ENCODE results near the gene CGRRF1.

The CGRRF1 gene

DNA sequence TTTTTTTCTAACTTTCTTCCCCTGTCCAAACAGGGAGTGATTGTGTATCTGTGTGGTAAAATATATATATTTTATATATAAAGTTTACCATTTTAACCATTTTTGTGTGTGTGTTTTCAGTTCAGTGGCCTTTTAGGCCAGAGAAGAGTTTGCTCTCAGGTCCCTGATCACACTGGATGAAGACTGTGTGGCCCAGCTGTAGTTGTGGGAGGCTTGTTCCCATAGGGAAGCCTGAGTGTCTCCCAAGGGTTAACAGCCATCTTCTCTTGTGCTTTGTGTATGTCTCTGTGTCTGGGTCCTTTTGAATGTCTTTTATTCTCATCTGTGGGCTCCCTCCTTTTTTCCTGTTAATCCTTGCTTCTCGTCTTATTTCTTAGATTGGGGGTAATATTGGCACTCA is 23.4 kb downstream of the CGRRF1 start:
- DNase-seq (ENCODE audit: low spot score in 2 of 2) (no peak), ATAC-seq (replicated peaks; ENCODE audit: extremely low read depth, poor library complexity, severe bottlenecking) (no peak)
- peaks cover 12% of the 10 kb centered on the region for H3K36me3 Mint-ChIP-seq (ENCODE audit: insufficient read depth)
- H3K4me3 Mint-ChIP-seq = no peak overlapping the region
- no peaks in the 10 kb centered on the region for H3K4me1 Mint-ChIP-seq
- no peak overlapping the region for H3K27ac Mint-ChIP-seq (ENCODE audit: low read depth)
- no peaks in the 10 kb centered on the region for H3K27me3 Mint-ChIP-seq
- H3K9me3 Mint-ChIP-seq = no peaks in the 10 kb centered on the region

DNA sequence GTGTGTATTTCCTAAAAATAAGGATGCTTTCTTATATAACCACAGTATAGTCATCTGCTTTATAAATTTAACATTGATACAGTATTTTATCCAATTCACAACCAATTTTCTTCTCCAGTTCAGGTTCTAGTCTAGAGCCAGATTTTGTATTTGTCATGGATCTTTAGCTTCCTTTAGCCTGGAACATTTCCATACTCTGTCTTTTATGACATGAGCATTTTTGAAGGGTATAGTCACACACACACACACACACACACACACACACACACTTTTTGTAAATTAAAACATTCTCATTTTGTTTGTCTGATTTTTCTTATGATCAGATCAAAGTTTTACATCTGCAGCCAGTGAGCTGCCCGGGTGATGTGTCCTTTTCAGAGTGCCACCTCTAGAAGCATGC is 25.4 kb downstream of the CGRRF1 start:
- ATAC-seq (replicated peaks; ENCODE audit: extremely low read depth, poor library complexity, severe bottlenecking) = no peak
- Mint-ChIP-seq H3K27me3 (no peaks in the 10 kb centered on the region), H3K36me3 (ENCODE audit: insufficient read depth) (peaks cover 20% of the 10 kb centered on the region), H3K4me1 (no peaks in the 10 kb centered on the region), H3K4me3 (no peak overlapping the region), H3K27ac (ENCODE audit: low read depth) (no peak overlapping the region), H3K9me3 (no peaks in the 10 kb centered on the region)
- DNase-seq (ENCODE audit: low spot score in 2 of 2) = no peak

DNA sequence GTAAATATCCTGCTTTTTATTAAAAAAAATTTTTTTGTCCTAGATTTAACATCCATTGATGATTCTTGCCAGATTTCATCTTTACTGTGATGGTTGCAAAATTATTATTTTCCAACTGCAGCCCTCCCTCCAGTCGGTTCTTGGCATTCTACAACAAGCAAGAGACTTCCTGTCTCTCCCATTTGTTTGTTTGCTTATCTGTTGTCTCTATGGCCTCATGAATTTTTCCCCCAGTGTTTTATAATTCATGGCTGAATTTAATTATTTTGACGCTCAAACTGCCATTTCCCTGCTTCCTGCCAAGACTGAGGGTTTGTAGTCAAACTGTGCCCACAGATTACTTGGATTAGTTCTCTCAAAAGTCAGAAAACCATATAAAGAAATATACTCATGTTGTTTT is 25.9 kb downstream of the CGRRF1 start:
- Mint-ChIP-seq H3K27me3 (no peaks in the 10 kb centered on the region), H3K4me3 (no peak overlapping the region), H3K27ac (ENCODE audit: low read depth) (no peak overlapping the region), H3K36me3 (ENCODE audit: insufficient read depth) (peaks cover 23% of the 10 kb centered on the region), H3K9me3 (no peaks in the 10 kb centered on the region), H3K4me1 (no peaks in the 10 kb centered on the region)
- ATAC-seq (replicated peaks; ENCODE audit: extremely low read depth, poor library complexity, severe bottlenecking) (no peak), DNase-seq (ENCODE audit: low spot score in 2 of 2) (no peak)

DNA sequence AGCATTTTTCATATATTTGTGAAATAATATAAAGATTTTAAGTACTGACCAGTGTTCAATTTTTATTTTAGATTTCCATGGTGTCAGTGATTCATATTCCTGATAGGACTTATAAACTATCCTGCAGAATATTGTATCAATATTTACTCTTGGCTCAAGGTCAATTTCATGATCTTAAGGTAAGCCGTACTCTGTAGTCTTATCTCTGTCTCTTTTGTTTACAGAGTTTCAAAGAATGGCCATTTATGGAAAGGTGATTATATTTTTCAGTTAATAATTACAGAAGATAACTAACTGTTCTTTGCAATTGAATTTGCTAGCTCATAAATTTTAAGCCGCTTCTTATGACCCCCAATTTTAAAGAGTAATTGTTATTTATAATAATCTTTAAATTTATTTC is 27.9 kb downstream of the CGRRF1 start:
- peaks cover 21% of the 10 kb centered on the region for H3K36me3 Mint-ChIP-seq (ENCODE audit: insufficient read depth)
- no peaks in the 10 kb centered on the region for H3K4me1 Mint-ChIP-seq
- no peak overlapping the region for H3K27ac Mint-ChIP-seq (ENCODE audit: low read depth)

DNA sequence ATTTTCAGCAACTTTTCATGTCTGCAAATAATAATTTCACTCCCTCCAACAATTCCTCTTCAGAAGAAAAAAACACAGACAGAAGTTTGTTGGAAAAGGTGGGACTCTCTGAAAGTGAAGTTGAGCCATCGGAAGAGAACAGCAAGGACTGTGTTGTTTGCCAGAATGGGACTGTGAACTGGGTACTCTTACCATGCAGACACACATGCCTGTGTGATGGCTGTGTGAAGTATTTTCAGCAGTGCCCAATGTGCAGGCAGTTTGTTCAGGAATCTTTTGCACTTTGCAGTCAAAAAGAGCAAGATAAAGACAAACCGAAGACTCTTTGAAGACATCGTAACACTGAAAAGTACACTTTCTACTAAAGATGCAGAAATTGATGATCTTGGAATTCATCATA is 28.3 kb downstream of the CGRRF1 start:
- ATAC-seq (replicated peaks; ENCODE audit: extremely low read depth, poor library complexity, severe bottlenecking) (no peak), DNase-seq (ENCODE audit: low spot score in 2 of 2) (no peak)
- Mint-ChIP-seq H3K27ac (ENCODE audit: low read depth) (no peak overlapping the region), H3K4me3 (no peak overlapping the region), H3K27me3 (no peaks in the 10 kb centered on the region), H3K4me1 (no peaks in the 10 kb centered on the region), H3K9me3 (no peaks in the 10 kb centered on the region), H3K36me3 (ENCODE audit: insufficient read depth) (peaks cover 21% of the 10 kb centered on the region)

More for the DNA sequence above, 27.9 kb downstream of the CGRRF1 start:
- ATAC-seq (replicated peaks; ENCODE audit: extremely low read depth, poor library complexity, severe bottlenecking) = no peak
- no peaks in the 10 kb centered on the region for H3K27me3 Mint-ChIP-seq
- H3K4me3 Mint-ChIP-seq = no peak overlapping the region
- no peak for DNase-seq (ENCODE audit: low spot score in 2 of 2)
- H3K9me3 Mint-ChIP-seq = no peaks in the 10 kb centered on the region

DNA sequence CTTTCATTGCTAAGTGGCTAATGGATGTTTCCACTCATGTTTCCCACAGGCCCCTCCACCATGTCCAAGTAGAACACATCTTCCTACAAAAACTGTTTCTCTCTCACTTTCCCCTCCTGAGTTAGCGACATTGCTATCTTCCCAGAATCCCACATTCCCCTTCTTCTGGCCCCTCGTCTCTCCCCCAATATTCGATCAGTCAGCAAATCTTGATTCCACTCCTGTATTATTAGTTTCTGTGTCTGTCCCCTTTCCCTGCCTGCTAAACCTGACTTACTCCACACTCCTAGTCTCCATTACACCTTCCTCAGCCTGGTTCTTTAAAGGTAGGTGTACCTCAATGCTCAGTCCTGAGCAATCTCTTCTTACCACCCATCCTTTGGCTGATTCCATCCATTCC is 37.9 kb downstream of the CGRRF1 start:
- no peaks in the 10 kb centered on the region for H3K4me1 Mint-ChIP-seq
- ATAC-seq (replicated peaks; ENCODE audit: extremely low read depth, poor library complexity, severe bottlenecking) (no peak), DNase-seq (ENCODE audit: low spot score in 2 of 2) (no peak)
- H3K27me3 Mint-ChIP-seq = no peaks in the 10 kb centered on the region
- no peaks in the 10 kb centered on the region for H3K9me3 Mint-ChIP-seq
- no peaks in the 10 kb centered on the region for H3K36me3 Mint-ChIP-seq (ENCODE audit: insufficient read depth)
- H3K27ac Mint-ChIP-seq (ENCODE audit: low read depth) = no peak overlapping the region
- no peak overlapping the region for H3K4me3 Mint-ChIP-seq

DNA sequence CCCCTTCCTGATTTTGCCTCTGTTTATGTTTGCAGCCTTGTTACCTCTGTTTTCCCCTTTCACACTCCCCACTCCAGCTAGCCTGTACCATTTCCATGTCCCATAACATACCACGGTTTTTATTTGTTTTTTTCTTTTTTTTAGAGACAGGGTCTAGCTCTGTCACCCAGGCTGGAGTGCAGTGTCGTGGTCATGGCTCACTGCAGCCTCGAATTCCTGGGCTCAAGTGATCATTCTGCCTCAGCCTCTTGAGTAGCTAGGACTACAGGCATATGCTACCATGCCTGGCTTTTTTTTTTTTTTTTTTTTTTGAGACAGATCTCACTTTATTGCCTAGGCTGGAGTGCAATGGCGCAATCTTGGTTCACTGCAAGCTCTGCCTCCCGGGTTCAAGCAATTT is 38.8 kb downstream of the CGRRF1 start:
- ATAC-seq (replicated peaks; ENCODE audit: extremely low read depth, poor library complexity, severe bottlenecking) = no peak
- DNase-seq (ENCODE audit: low spot score in 2 of 2) = no peak
- Mint-ChIP-seq H3K9me3 (no peaks in the 10 kb centered on the region), H3K27me3 (no peaks in the 10 kb centered on the region), H3K4me3 (no peak overlapping the region), H3K27ac (ENCODE audit: low read depth) (no peak overlapping the region), H3K36me3 (ENCODE audit: insufficient read depth) (no peaks in the 10 kb centered on the region), H3K4me1 (no peaks in the 10 kb centered on the region)

DNA sequence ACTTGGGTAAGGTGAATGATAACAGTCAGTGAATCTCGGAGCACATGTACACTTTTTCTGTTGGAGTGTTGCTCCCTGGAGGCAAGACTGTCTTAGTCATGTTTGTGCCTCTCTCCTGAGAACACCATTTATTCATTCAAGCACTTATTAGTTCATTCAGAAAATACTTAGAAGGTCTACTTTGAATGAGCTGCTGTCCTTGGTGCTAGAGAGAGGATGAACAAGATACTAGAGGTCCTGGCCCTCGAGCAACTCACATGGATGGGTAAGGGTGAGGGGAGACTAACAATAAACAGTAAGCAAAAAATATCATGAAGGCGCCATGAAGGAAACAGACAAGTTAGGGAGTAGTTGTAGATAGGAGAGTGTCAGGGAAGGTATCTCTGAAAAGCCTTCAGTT is 40.2 kb downstream of the CGRRF1 start:
- no peaks in the 10 kb centered on the region for H3K4me1 Mint-ChIP-seq
- peaks cover under 1% of the 10 kb centered on the region for H3K27me3 Mint-ChIP-seq
- ATAC-seq (replicated peaks; ENCODE audit: extremely low read depth, poor library complexity, severe bottlenecking) = no peak
- H3K4me3 Mint-ChIP-seq = no peak overlapping the region
- H3K9me3 Mint-ChIP-seq = no peaks in the 10 kb centered on the region
- H3K27ac Mint-ChIP-seq (ENCODE audit: low read depth) = no peak overlapping the region
- no peak for DNase-seq (ENCODE audit: low spot score in 2 of 2)
- no peaks in the 10 kb centered on the region for H3K36me3 Mint-ChIP-seq (ENCODE audit: insufficient read depth)

DNA sequence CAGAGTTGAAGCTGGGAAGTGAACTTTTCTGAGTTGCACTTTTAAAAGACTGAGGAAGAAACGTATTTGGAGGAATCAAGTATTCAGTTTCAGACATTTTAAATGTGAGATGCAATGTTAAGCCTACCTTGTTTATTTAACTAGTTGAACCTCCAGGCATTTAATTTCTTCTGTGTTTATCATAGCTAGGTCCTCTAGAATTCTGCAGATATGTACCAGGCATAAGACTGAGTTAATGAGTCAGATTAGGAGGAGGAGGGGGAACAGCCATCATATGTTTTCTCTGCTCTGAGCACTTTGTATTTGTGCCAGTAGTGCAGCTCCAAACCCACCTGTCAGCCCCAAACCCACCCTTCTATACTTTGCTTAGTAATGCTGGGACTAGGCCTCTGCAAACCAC is 40.8 kb downstream of the CGRRF1 start:
- peaks cover 7% of the 10 kb centered on the region for H3K27me3 Mint-ChIP-seq
- H3K36me3 Mint-ChIP-seq (ENCODE audit: insufficient read depth) = no peaks in the 10 kb centered on the region
- H3K4me1 Mint-ChIP-seq = no peaks in the 10 kb centered on the region
- H3K9me3 Mint-ChIP-seq = no peaks in the 10 kb centered on the region
- DNase-seq (ENCODE audit: low spot score in 2 of 2) (no peak), ATAC-seq (replicated peaks; ENCODE audit: extremely low read depth, poor library complexity, severe bottlenecking) (no peak)
- no peak overlapping the region for H3K27ac Mint-ChIP-seq (ENCODE audit: low read depth)
- no peak overlapping the region for H3K4me3 Mint-ChIP-seq

DNA sequence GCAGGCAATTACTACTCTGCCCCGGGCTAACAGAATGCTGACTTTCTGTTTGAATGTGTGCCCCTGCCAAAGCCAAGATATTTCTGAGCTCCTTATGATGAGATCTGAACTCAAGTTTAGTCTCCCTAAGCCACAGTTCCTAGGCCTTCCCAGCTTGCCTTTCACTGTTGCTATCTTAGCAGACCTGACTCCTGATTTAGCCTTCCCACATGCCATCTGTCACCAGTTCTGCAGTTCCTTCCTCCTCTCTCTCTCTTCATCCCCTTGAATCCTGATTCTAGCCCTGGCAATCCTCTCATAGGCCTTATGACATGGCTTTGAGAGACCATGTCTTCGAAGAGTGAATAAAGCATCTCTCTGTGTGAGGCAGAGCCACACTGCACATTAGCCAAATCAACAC is 44.7 kb downstream of the CGRRF1 start:
- H3K27ac Mint-ChIP-seq (ENCODE audit: low read depth) = no peak overlapping the region
- DNase-seq (ENCODE audit: low spot score in 2 of 2) = no peak
- H3K36me3 Mint-ChIP-seq (ENCODE audit: insufficient read depth) = no peaks in the 10 kb centered on the region

DNA sequence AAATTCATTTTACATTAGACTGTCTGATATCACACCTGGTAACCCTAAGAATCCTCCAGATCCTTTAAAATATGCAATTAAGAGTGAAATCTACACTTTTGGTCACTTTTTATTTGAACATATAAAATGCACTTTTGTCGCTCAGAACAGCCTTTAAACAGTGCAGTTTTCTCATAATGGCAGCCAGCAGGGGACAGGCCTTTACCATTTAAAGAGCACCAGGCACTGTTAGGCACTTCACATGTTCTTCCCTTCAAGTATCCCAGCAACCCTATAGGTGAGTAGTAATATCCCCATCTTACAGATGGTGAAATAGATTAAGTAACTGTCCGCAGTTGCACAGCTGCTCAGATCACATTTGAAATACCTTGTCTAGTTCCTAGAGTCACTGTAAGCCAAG is 45.9 kb downstream of the CGRRF1 start:
- Mint-ChIP-seq H3K9me3 (no peaks in the 10 kb centered on the region), H3K27ac (ENCODE audit: low read depth) (no peak overlapping the region), H3K27me3 (peaks cover 39% of the 10 kb centered on the region), H3K4me1 (no peaks in the 10 kb centered on the region), H3K36me3 (ENCODE audit: insufficient read depth) (no peaks in the 10 kb centered on the region), H3K4me3 (no peak overlapping the region)
- ATAC-seq (replicated peaks; ENCODE audit: extremely low read depth, poor library complexity, severe bottlenecking) (no peak), DNase-seq (ENCODE audit: low spot score in 2 of 2) (no peak)

More for the DNA sequence above, 44.7 kb downstream of the CGRRF1 start:
- Mint-ChIP-seq H3K27me3 (peaks cover 30% of the 10 kb centered on the region), H3K4me3 (no peak overlapping the region), H3K9me3 (no peaks in the 10 kb centered on the region), H3K4me1 (no peaks in the 10 kb centered on the region)
- ATAC-seq (replicated peaks; ENCODE audit: extremely low read depth, poor library complexity, severe bottlenecking) = no peak

DNA sequence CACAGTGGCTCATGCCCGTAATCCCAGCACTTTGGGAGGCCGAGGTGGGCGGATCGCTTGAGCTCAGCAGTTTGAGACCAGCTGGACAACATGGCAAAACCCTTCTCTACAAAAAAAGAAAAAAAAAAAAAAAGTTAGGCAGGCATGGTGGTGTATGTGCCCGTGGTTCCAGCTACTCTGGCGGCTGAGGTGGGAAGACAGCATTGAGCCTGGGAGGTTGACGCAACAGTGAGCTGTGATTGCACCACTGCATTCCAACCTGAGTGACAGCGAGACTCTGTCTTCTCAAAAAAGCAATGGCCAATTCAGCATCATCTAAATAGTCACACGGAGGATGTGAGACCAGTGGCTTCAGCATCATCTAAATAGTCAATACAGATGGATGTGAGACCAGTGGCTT is 46.8 kb downstream of the CGRRF1 start:
- Mint-ChIP-seq H3K4me1 (no peaks in the 10 kb centered on the region), H3K36me3 (ENCODE audit: insufficient read depth) (no peaks in the 10 kb centered on the region), H3K27ac (ENCODE audit: low read depth) (no peak overlapping the region), H3K4me3 (no peak overlapping the region), H3K9me3 (no peaks in the 10 kb centered on the region), H3K27me3 (peaks cover 44% of the 10 kb centered on the region)
- DNase-seq (ENCODE audit: low spot score in 2 of 2) (no peak), ATAC-seq (replicated peaks; ENCODE audit: extremely low read depth, poor library complexity, severe bottlenecking) (no peak)

DNA sequence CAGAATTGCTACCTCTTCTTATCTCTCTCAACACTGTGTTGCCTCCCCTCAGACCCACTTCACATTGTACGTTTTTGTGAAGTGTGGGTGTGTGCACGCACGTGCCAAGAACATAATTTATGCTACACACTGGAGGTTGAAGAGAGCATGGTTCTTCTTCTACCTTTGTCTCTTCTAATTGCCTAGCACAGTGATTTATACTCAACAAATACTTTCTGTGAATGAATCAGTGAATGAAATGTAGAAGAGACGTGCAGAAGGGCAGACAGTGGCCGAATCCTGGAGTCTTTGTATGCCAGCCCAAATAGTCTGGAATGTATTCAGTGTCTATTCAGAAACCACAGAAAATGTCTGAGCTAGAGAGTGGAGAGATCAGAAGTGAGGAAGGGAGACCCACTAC is 52.6 kb downstream of the CGRRF1 start:
- Mint-ChIP-seq H3K4me1 (peaks cover 9% of the 10 kb centered on the region), H3K4me3 (no peak overlapping the region), H3K9me3 (no peaks in the 10 kb centered on the region), H3K27me3 (peaks cover 32% of the 10 kb centered on the region), H3K36me3 (ENCODE audit: insufficient read depth) (peaks cover 4% of the 10 kb centered on the region), H3K27ac (ENCODE audit: low read depth) (no peak overlapping the region)
- ATAC-seq (replicated peaks; ENCODE audit: extremely low read depth, poor library complexity, severe bottlenecking) (no peak), DNase-seq (ENCODE audit: low spot score in 2 of 2) (no peak)
